Measurements from ENCODE around the gene MAD2L2. TPM values are rescaled to one million over a fixed set of nuclear protein-coding genes. Genes with fewer than 3 reads are reported as not detected.
A peak's percentile ranks its signal among the peaks of the same experiment; 100 is the strongest.

The MAD2L2 gene
- total and polyA plus RNA-seq, 4 experiments from 2014 or later, result 20.7 to 55.1 (median 37.1) TPM

GRCh38 chr1:11664336-11665065 lies 16.4 kb downstream of the MAD2L2 start:
- H3K4me3 Mint-ChIP-seq, result peak overlapping the region; percentile 84 to 91 (median 88)
- no peaks in the 10 kb centered on the region for H3K27me3 ChIP-seq (ENCODE audit: insufficient read depth, low read length)
- DNase-seq, result peak in 3 of 5 donors; percentile 32 to 45 (median 43)
- H3K36me3 ChIP-seq (ENCODE audit: insufficient read depth, low read length), result no peaks in the 10 kb centered on the region
- ChIA-PET CTCF (ENCODE audit: partially characterized antibody) (interaction anchor here (1.0 to 8.4 kb wide), 17 partner anchors 10 to 627 kb away, joined by 3 to 96 read pairs (median 10); partner anchors contain the start of genes AGTRAP, FBXO2, FBXO44 and MAD2L2), POLR2A (ENCODE audit: partially characterized antibody) (interaction anchor here (0.8 to 3.9 kb wide), 19 partner anchors 12 to 652 kb away, joined by 3 to 73 read pairs (median 6); partner anchors contain the start of genes AGTRAP, CLCN6, FBXO2 and FBXO44)
- H3K36me3 Mint-ChIP-seq, result peaks cover 6 to 22% of the 10 kb centered on the region in 2 donors
- no peaks in the 10 kb centered on the region for H3K9me3 Mint-ChIP-seq
- intact Hi-C loops (cut with micrococcal nuclease), result loop anchor here (1.0 kb wide), 4 partner anchors 10 to 85 kb away; partner anchors contain the start of genes FBXO2, FBXO44 and MAD2L2
- H3K4me1 ChIP-seq (ENCODE audit: insufficient read depth, low read length), result peaks cover 7% of the 10 kb centered on the region
- peak overlapping the region; percentile 61 for H3K27ac ChIP-seq (ENCODE audit: low read depth, low read length)
- no peaks in the 10 kb centered on the region for H3K27me3 Mint-ChIP-seq
- no peaks in the 10 kb centered on the region for H3K9me3 ChIP-seq (ENCODE audit: control insufficient read depth in 1 of 2, low read length in 2 of 2)
- H3K4me3 ChIP-seq (ENCODE audit: low read length in 2 of 2), result peak overlapping the region; percentile 42 to 71
- peak overlapping the region; percentile 75 to 92 (median 82) for H3K27ac Mint-ChIP-seq
- H3K4me1 Mint-ChIP-seq, result no peaks in the 10 kb centered on the region

GRCh38 chr1:11661103-11661502 lies 19.8 kb downstream of the MAD2L2 start:
- peaks cover 6 to 23% of the 10 kb centered on the region in 2 donors for H3K36me3 Mint-ChIP-seq
- no peak overlapping the region for H3K4me3 ChIP-seq (ENCODE audit: low read length in 2 of 2)
- DNase-seq, result no peak
- H3K4me1 Mint-ChIP-seq, result peaks cover 0 to under 1% (median 0%) of the 10 kb centered on the region in 4 donors
- POLR2A ChIA-PET (ENCODE audit: partially characterized antibody), result no interaction called here
- H3K4me1 ChIP-seq (ENCODE audit: insufficient read depth, low read length), result peaks cover 8% of the 10 kb centered on the region
- no peak overlapping the region for H3K27ac ChIP-seq (ENCODE audit: low read depth, low read length)
- H3K36me3 ChIP-seq (ENCODE audit: insufficient read depth, low read length), result peaks cover 7% of the 10 kb centered on the region
- H3K4me3 Mint-ChIP-seq, result no peak overlapping the region
- H3K27ac Mint-ChIP-seq, result no peak overlapping the region
- intact Hi-C loops (cut with micrococcal nuclease), result no loop called here
- H3K27me3 Mint-ChIP-seq, result no peaks in the 10 kb centered on the region
- H3K9me3 ChIP-seq (ENCODE audit: control insufficient read depth in 1 of 2, low read length in 2 of 2), result no peaks in the 10 kb centered on the region
- H3K9me3 Mint-ChIP-seq, result no peaks in the 10 kb centered on the region
- CTCF ChIA-PET (ENCODE audit: partially characterized antibody), result interaction anchor here (8.4 kb wide), 1 partner anchor 58 kb away, joined by 96 read pairs; no protein-coding TSS in a partner anchor
- no peaks in the 10 kb centered on the region for H3K27me3 ChIP-seq (ENCODE audit: insufficient read depth, low read length)

GRCh38 chr1:11659748-11660147 lies 21.2 kb downstream of the MAD2L2 start:
- no peak overlapping the region for H3K4me3 Mint-ChIP-seq
- peaks cover 0 to 10% (median 8%) of the 10 kb centered on the region in 4 donors for H3K4me1 Mint-ChIP-seq
- Histone ChIP-seq H3K36me3 (ENCODE audit: insufficient read depth, low read length) (peaks cover 7% of the 10 kb centered on the region), H3K27me3 (ENCODE audit: insufficient read depth, low read length) (no peaks in the 10 kb centered on the region), H3K27ac (ENCODE audit: low read depth, low read length) (no peak overlapping the region), H3K9me3 (ENCODE audit: control insufficient read depth in 1 of 2, low read length in 2 of 2) (no peaks in the 10 kb centered on the region), H3K4me1 (ENCODE audit: insufficient read depth, low read length) (peaks cover 18% of the 10 kb centered on the region), H3K4me3 (ENCODE audit: low read length in 2 of 2) (no peak overlapping the region)
- DNase-seq, result no peak
- no peak overlapping the region for H3K27ac Mint-ChIP-seq
- intact Hi-C loops (cut with micrococcal nuclease), result no loop called here
- no peaks in the 10 kb centered on the region for H3K27me3 Mint-ChIP-seq
- peaks cover 6 to 25% of the 10 kb centered on the region in 2 donors for H3K36me3 Mint-ChIP-seq
- ChIA-PET POLR2A (ENCODE audit: partially characterized antibody) (interaction anchor here (1.1 kb wide), 1 partner anchor 60 kb away, joined by 5 read pairs; no protein-coding TSS in a partner anchor), CTCF (ENCODE audit: partially characterized antibody) (interaction anchor here (1.0 to 8.4 kb wide), 5 partner anchors 10 to 622 kb away, joined by 3 to 96 read pairs (median 4); no protein-coding TSS in a partner anchor)
- H3K9me3 Mint-ChIP-seq, result no peaks in the 10 kb centered on the region

GRCh38 chr1:11658542-11658941 lies 22.4 kb downstream of the MAD2L2 start:
- POLR2A ChIA-PET (ENCODE audit: partially characterized antibody), result no interaction called here

GRCh38 chr1:11657654-11658053 lies 23.3 kb downstream of the MAD2L2 start:
- Mint-ChIP-seq H3K4me3 (no peak overlapping the region), H3K27ac (peak overlapping the region in 1 of 7 donors; percentile 47), H3K27me3 (no peaks in the 10 kb centered on the region), H3K4me1 (peaks cover 0 to 16% (median 10%) of the 10 kb centered on the region in 4 donors), H3K36me3 (peaks cover 6 to 25% of the 10 kb centered on the region in 2 donors), H3K9me3 (no peaks in the 10 kb centered on the region)
- ChIA-PET POLR2A (ENCODE audit: partially characterized antibody) (no interaction called here), CTCF (ENCODE audit: partially characterized antibody) (interaction anchor here (3.0 to 3.1 kb wide), 2 partner anchors 11 to 62 kb away, joined by 11 to 19 read pairs; no protein-coding TSS in a partner anchor)
- H3K4me1 ChIP-seq (ENCODE audit: insufficient read depth, low read length), result peaks cover 11% of the 10 kb centered on the region
- peaks cover 7% of the 10 kb centered on the region for H3K36me3 ChIP-seq (ENCODE audit: insufficient read depth, low read length)
- no peaks in the 10 kb centered on the region for H3K9me3 ChIP-seq (ENCODE audit: control insufficient read depth in 1 of 2, low read length in 2 of 2)
- H3K27me3 ChIP-seq (ENCODE audit: insufficient read depth, low read length), result no peaks in the 10 kb centered on the region
- no peak for DNase-seq
- intact Hi-C loops (cut with micrococcal nuclease), result no loop called here
- H3K4me3 ChIP-seq (ENCODE audit: low read length in 2 of 2), result no peak overlapping the region
- H3K27ac ChIP-seq (ENCODE audit: low read depth, low read length), result no peak overlapping the region

More at GRCh38 chr1:11658542-11658941, 22.4 kb downstream of the MAD2L2 start:
- Histone ChIP-seq H3K27ac (ENCODE audit: low read depth, low read length) (no peak overlapping the region), H3K9me3 (ENCODE audit: control insufficient read depth in 1 of 2, low read length in 2 of 2) (no peaks in the 10 kb centered on the region), H3K36me3 (ENCODE audit: insufficient read depth, low read length) (peaks cover 7% of the 10 kb centered on the region), H3K4me3 (ENCODE audit: low read length in 2 of 2) (no peak overlapping the region), H3K27me3 (ENCODE audit: insufficient read depth, low read length) (no peaks in the 10 kb centered on the region), H3K4me1 (ENCODE audit: insufficient read depth, low read length) (peaks cover 15% of the 10 kb centered on the region)
- H3K36me3 Mint-ChIP-seq, result peaks cover 6 to 25% of the 10 kb centered on the region in 2 donors
- no peak for DNase-seq
- peaks cover 0 to 10% (median 8%) of the 10 kb centered on the region in 4 donors for H3K4me1 Mint-ChIP-seq
- H3K27me3 Mint-ChIP-seq, result no peaks in the 10 kb centered on the region
- intact Hi-C loops (cut with micrococcal nuclease), result no loop called here
- no peaks in the 10 kb centered on the region for H3K9me3 Mint-ChIP-seq
- no peak overlapping the region for H3K27ac Mint-ChIP-seq
- no peak overlapping the region for H3K4me3 Mint-ChIP-seq
- CTCF ChIA-PET (ENCODE audit: partially characterized antibody), result interaction anchor here (1.0 to 1.6 kb wide), 3 partner anchors 8 to 52 kb away, joined by 3 to 5 read pairs (median 3); no protein-coding TSS in a partner anchor

GRCh38 chr1:11654939-11655808 lies 25.8 kb downstream of the MAD2L2 start:
- Mint-ChIP-seq H3K4me1 (peaks cover 7 to 35% (median 26%) of the 10 kb centered on the region in 4 donors), H3K9me3 (no peaks in the 10 kb centered on the region), H3K27me3 (no peaks in the 10 kb centered on the region), H3K36me3 (peaks cover 0 to 11% of the 10 kb centered on the region in 2 donors), H3K27ac (peak overlapping the region in 2 of 7 donors; percentile 46 to 75), H3K4me3 (peak overlapping the region; percentile 66 to 84 (median 76))
- no peak for DNase-seq
- no peaks in the 10 kb centered on the region for H3K9me3 ChIP-seq (ENCODE audit: control insufficient read depth in 1 of 2, low read length in 2 of 2)
- peak overlapping the region; percentile 55 to 58 for H3K4me3 ChIP-seq (ENCODE audit: low read length in 2 of 2)
- no peaks in the 10 kb centered on the region for H3K27me3 ChIP-seq (ENCODE audit: insufficient read depth, low read length)
- peak overlapping the region; percentile 38 for H3K27ac ChIP-seq (ENCODE audit: low read depth, low read length)
- CTCF ChIA-PET (ENCODE audit: partially characterized antibody), result interaction anchor here (1.4 to 4.0 kb wide), 7 partner anchors 9 to 64 kb away, joined by 4 to 22 read pairs (median 6); partner anchors contain the start of gene FBXO6
- H3K36me3 ChIP-seq (ENCODE audit: insufficient read depth, low read length), result peaks cover 7% of the 10 kb centered on the region
- H3K4me1 ChIP-seq (ENCODE audit: insufficient read depth, low read length), result peaks cover 24% of the 10 kb centered on the region
- intact Hi-C loops (cut with micrococcal nuclease), result loop anchor here (1.0 kb wide), 2 partner anchors 9 to 26 kb away; partner anchors contain the start of genes FBXO6 and MAD2L2
- POLR2A ChIA-PET (ENCODE audit: partially characterized antibody), result interaction anchor here (0.5 to 8.1 kb wide), 10 partner anchors 9 to 393 kb away, joined by 3 to 73 read pairs (median 3); partner anchors contain the start of genes AGTRAP, FBXO6, MAD2L2 and MTOR
